A673 (cell line): ENCODE results near the gene NKX6-2.

Experiments
- EZH2 ChIP-seq: fragments of 200-600 bp; sonication (generic); IDR thresholded peaks from 2 replicates; pipeline ENCODE4 v1.6.1; 2017; ENCODE audit warnings: borderline replicate concordance, low read depth, mild to moderate bottlenecking, mixed read lengths, antibody characterized with exemption, low read length; ENCODE audit not compliant: poor library complexity, severe bottlenecking
- TF ChIP-seq, protein P1 (sequence below): fragments of 300-800, 200-600 bp; sonication (generic); conservative IDR thresholded peaks from 2 replicates; pipeline ENCODE4 v1.5.1; 2017; ENCODE audit warnings: low read depth, mild to moderate bottlenecking, antibody characterized with exemption, low read length, moderate library complexity, mixed read lengths

DNA sequence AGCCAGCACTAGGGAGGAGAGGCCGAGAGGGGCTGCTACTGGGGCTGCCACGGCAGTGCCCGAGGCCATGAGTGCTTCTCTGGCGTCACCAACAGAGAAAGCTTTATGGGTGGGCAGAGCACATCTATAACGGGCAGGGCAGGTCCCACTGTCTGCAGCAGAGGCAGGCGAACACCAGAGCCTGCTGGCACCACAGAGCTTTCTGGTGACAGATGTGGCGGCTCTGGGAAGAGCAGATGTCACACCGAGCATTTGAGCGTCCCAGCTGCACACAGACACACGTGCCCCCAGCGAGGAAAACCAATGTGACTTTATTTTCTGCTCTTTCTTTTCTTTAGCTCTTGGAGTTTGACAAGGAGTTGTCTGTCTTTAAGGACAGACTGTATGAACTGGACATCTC lies 20.5 kb downstream of the NKX6-2 start:
- TF ChIP-seq, protein P1, sequence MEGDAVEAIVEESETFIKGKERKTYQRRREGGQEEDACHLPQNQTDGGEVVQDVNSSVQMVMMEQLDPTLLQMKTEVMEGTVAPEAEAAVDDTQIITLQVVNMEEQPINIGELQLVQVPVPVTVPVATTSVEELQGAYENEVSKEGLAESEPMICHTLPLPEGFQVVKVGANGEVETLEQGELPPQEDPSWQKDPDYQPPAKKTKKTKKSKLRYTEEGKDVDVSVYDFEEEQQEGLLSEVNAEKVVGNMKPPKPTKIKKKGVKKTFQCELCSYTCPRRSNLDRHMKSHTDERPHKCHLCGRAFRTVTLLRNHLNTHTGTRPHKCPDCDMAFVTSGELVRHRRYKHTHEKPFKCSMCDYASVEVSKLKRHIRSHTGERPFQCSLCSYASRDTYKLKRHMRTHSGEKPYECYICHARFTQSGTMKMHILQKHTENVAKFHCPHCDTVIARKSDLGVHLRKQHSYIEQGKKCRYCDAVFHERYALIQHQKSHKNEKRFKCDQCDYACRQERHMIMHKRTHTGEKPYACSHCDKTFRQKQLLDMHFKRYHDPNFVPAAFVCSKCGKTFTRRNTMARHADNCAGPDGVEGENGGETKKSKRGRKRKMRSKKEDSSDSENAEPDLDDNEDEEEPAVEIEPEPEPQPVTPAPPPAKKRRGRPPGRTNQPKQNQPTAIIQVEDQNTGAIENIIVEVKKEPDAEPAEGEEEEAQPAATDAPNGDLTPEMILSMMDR = no peak
- TF ChIP-seq EZH2 = no peak
